HCT116 (cell line): ENCODE data around the gene TSC22D3. TPM values are rescaled to one million over a fixed set of nuclear protein-coding genes. Genes with fewer than 3 reads are reported as not detected.

Source experiments
- ATAC-seq: fragments of 200-7000 bp; cut with Tn5 transposase; 2 replicates; pipeline ENCODE4 v1.9.1; 2020; ENCODE audit warnings: mild to moderate bottlenecking, moderate library complexity
- BruUV-seq: library from RNA; stranded (reverse); fragments of 400-500 nt; replicated peaks from 2 replicates; lab custom pipeline; 2021; lab: Mats Ljungman, UMichigan
- CTCF ChIA-PET: fragments of 300-600 bp; sonication (Branson Sonifier 250); formaldehyde crosslinking; loops from one replicate; lab custom pipeline; 2021; ENCODE audit warnings: antibody characterized with exemption; lab: Charles Lee
- POLR2A ChIA-PET: fragments of 300-600, 350-600 bp; sonication (Branson Sonifier 250); formaldehyde crosslinking; loops from one replicate; lab custom pipeline; 2021; ENCODE audit warnings: antibody characterized with exemption; lab: Charles Lee
- RAD21 ChIA-PET, 2 experiments: fragments of 300-600 bp; sonication (Branson Sonifier 250); formaldehyde crosslinking; loops; one replicate each; lab custom pipeline; 2023; ENCODE audit warnings: low total read pairs in 2 of 2; ENCODE audit not compliant: uncharacterized antibody in 2 of 2, unreplicated experiment in 2 of 2, low non-redundant PET in 1 of 2; lab: Charles Lee
- DNase-seq: peaks from one replicate; pipeline ENCODE4 v3.0.0-alpha.2; 2010; ENCODE audit warnings: low read depth, low spot score
- H2AFZ ChIP-seq: fragments of 200-600 bp; shearing (Covaris generic), sonication (generic); 2 replicates; pipeline ENCODE4 v1.6.1; 2017; ENCODE audit warnings: low read depth, mixed run types, mixed read lengths, antibody characterized with exemption, low read length; ENCODE audit not compliant: poor library complexity, severe bottlenecking
- H3K27ac ChIP-seq: 2 replicates; pipeline ENCODE4 v1.5.1; 2012; ENCODE audit warnings: low read depth, low read length
- H3K27me3 ChIP-seq: fragments of 200-600 bp; sonication (generic); 2 replicates; pipeline ENCODE4 v1.6.1; 2016; ENCODE audit warnings: mixed run types, low read length, mixed read lengths; ENCODE audit not compliant: insufficient read depth
- H3K36me3 ChIP-seq, 2 experiments: fragments of 200-500 bp in 1 of 2; fragments of 200-600 bp in 1 of 2; sonication (Bioruptor generic) in 1 of 2; sonication (generic) in 1 of 2; 2 replicates each; pipeline versions ENCODE4 v1.5.1 to v1.6.1; 2014 to 2016; ENCODE audit warnings: low read length in 2 of 2, inconsistent platforms in 1 of 2, mixed read lengths in 1 of 2, mixed run types in 1 of 2; ENCODE audit not compliant: insufficient read depth in 2 of 2, control insufficient read depth in 1 of 2
- H3K4me1 ChIP-seq, 2 experiments: fragments of 200-600 bp in 1 of 2; sonication (generic) in 1 of 2; 2 replicates each; pipeline versions ENCODE4 v1.5.1 to v1.6.1; 2012 to 2017; ENCODE audit warnings: low read length in 2 of 2, inconsistent platforms in 1 of 2, mild to moderate bottlenecking in 1 of 2, mixed read lengths in 1 of 2, mixed run types in 1 of 2, moderate library complexity in 1 of 2; ENCODE audit not compliant: insufficient read depth in 2 of 2, control insufficient read depth in 1 of 2
- H3K4me2 ChIP-seq: fragments of 200-600 bp; sonication (generic); 2 replicates; pipeline ENCODE4 v1.6.1; 2017; ENCODE audit warnings: mixed run types, low read length, mixed read lengths
- H3K4me3 ChIP-seq, 2 experiments: fragments of 200-600 bp in 1 of 2; sonication (generic) in 1 of 2; replicated peaks in 1 of 2; 2 replicates each; pipeline ENCODE4 v1.5.1; 2011 to 2016; ENCODE audit warnings: low read length in 2 of 2, control low read depth in 1 of 2, low read depth in 1 of 2, mild to moderate bottlenecking in 1 of 2, mixed read lengths in 1 of 2, mixed run types in 1 of 2
- H3K79me2 ChIP-seq: fragments of 200-600 bp; sonication (generic); 2 replicates; pipeline ENCODE4 v1.6.1; 2017; ENCODE audit warnings: mild to moderate bottlenecking, mixed run types, low read length, moderate library complexity, mixed read lengths; ENCODE audit not compliant: insufficient read depth
- H3K9ac ChIP-seq: fragments of 200-600 bp; sonication (generic); 2 replicates; pipeline ENCODE4 v1.6.1; 2016; ENCODE audit warnings: low read length, mixed read lengths
- H3K9me2 ChIP-seq: fragments of 200-600 bp; sonication (generic), shearing (Covaris generic); 2 replicates; pipeline ENCODE4 v1.6.1; 2017; ENCODE audit warnings: mixed run types, mild to moderate bottlenecking, moderate library complexity; ENCODE audit not compliant: insufficient read depth
- H3K9me3 ChIP-seq, 2 experiments: fragments of 200-500 bp in 1 of 2; fragments of 200-600 bp in 1 of 2; sonication (Bioruptor generic) in 1 of 2; sonication (generic) in 1 of 2; 2 replicates each; pipeline ENCODE4 v1.6.1; 2014 to 2017; ENCODE audit warnings: low read length in 2 of 2, mixed read lengths in 2 of 2, inconsistent platforms in 1 of 2, low read depth in 1 of 2, mild to moderate bottlenecking in 1 of 2, mixed run types in 1 of 2, moderate library complexity in 1 of 2; ENCODE audit not compliant: control insufficient read depth in 1 of 2, insufficient read depth in 1 of 2
- H4K20me1 ChIP-seq: fragments of 200-600 bp; sonication (generic), shearing (Covaris generic); 2 replicates; pipeline ENCODE4 v1.6.1; 2017; ENCODE audit warnings: mixed run types, mild to moderate bottlenecking, moderate library complexity; ENCODE audit not compliant: insufficient read depth
- ELF1 ChIP-seq: IDR thresholded peaks from 2 replicates; pipeline ENCODE4 v1.6.1; 2012; ENCODE audit warnings: low read depth, borderline replicate concordance
- EZH2 ChIP-seq: fragments of 200-600 bp; sonication (generic); IDR thresholded peaks from 2 replicates; pipeline ENCODE4 v1.6.1; 2017; ENCODE audit warnings: antibody characterized with exemption, mixed run types
- FOSL1 ChIP-seq: IDR thresholded peaks from 2 replicates; pipeline ENCODE4 v1.6.1; 2012; ENCODE audit warnings: low read depth
- POLR2A ChIP-seq: IDR thresholded peaks from 2 replicates; pipeline ENCODE4 v1.7.0; 2011; ENCODE audit warnings: borderline replicate concordance; ENCODE audit not compliant: insufficient read depth, insufficient read length; ENCODE audit errors: extremely low read depth
- POLR2AphosphoS5 ChIP-seq: IDR thresholded peaks from 2 replicates; pipeline ENCODE4 v1.6.1; 2011; ENCODE audit warnings: mild to moderate bottlenecking, low read depth, low read length, moderate library complexity
- SIN3A ChIP-seq: IDR thresholded peaks from 2 replicates; pipeline ENCODE4 v1.6.1; 2012; ENCODE audit warnings: low read depth
- SP1 ChIP-seq: IDR thresholded peaks from 2 replicates; pipeline ENCODE4 v1.6.1; 2012; ENCODE audit warnings: low read depth
- YY1 ChIP-seq: IDR thresholded peaks from 2 replicates; pipeline ENCODE4 v1.6.1; 2011; ENCODE audit warnings: low read length, low read depth, moderate library complexity, mild to moderate bottlenecking; ENCODE audit not compliant: insufficient replicate concordance; ENCODE audit errors: extremely low read depth
- ZFX ChIP-seq: fragments of 450-650 bp; IDR thresholded peaks from 2 replicates; pipeline ENCODE4 v1.6.1; 2017
- ZNF274 ChIP-seq: fragments of 200-500 bp; sonication (Bioruptor generic); IDR thresholded peaks from 2 replicates; pipeline ENCODE4 v1.6.1; 2014; ENCODE audit warnings: mild to moderate bottlenecking, low read depth, low read length, inconsistent platforms
- intact Hi-C: fragments of 100-400 bp; cut with micrococcal nuclease; formaldehyde crosslinking; loops from 2 replicates; pipeline ENCODE4 v1.10.0; 2022
- total RNA-seq: library from RNA; stranded (reverse); gene quantifications from one replicate; pipeline ENCODE4 v1.2.1, GENCODE V29; 2021; ENCODE audit not compliant: unreplicated experiment
- TF ChIP-seq, protein P1 (sequence below): IDR thresholded peaks from 2 replicates; pipeline ENCODE4 v1.6.1; 2012; ENCODE audit warnings: low read depth
- TF ChIP-seq, protein P2 (sequence below): IDR thresholded peaks from 2 replicates; pipeline ENCODE4 v1.6.1; 2011; ENCODE audit warnings: mild to moderate bottlenecking, low read length, moderate library complexity; ENCODE audit not compliant: insufficient replicate concordance; ENCODE audit errors: extremely low read depth

Gene TSC22D3
- total RNA-seq, 1 experiment from 2014 or later: 24.6 TPM

DNA sequence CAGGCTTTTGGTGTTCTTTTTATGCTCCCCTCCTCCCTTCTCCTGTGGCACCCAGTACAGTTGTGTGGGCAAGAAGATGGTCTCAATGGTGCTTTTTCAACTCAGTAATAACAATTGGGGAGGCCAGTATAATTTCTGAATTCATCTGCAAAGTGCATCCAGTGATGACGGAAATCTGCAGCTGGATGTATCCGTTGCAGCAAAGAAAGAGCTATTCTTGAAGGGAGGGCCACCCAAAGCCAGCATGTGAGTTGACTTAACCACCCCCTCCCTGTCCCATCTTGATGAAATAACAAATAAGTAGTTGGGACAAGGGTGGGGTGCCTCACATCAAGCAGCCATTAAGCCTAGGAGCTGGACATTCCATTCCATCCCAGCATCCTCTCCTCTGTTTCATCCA is 30.7 kb downstream of the TSC22D3 start (continued):
- TF ChIP-seq, protein P1, sequence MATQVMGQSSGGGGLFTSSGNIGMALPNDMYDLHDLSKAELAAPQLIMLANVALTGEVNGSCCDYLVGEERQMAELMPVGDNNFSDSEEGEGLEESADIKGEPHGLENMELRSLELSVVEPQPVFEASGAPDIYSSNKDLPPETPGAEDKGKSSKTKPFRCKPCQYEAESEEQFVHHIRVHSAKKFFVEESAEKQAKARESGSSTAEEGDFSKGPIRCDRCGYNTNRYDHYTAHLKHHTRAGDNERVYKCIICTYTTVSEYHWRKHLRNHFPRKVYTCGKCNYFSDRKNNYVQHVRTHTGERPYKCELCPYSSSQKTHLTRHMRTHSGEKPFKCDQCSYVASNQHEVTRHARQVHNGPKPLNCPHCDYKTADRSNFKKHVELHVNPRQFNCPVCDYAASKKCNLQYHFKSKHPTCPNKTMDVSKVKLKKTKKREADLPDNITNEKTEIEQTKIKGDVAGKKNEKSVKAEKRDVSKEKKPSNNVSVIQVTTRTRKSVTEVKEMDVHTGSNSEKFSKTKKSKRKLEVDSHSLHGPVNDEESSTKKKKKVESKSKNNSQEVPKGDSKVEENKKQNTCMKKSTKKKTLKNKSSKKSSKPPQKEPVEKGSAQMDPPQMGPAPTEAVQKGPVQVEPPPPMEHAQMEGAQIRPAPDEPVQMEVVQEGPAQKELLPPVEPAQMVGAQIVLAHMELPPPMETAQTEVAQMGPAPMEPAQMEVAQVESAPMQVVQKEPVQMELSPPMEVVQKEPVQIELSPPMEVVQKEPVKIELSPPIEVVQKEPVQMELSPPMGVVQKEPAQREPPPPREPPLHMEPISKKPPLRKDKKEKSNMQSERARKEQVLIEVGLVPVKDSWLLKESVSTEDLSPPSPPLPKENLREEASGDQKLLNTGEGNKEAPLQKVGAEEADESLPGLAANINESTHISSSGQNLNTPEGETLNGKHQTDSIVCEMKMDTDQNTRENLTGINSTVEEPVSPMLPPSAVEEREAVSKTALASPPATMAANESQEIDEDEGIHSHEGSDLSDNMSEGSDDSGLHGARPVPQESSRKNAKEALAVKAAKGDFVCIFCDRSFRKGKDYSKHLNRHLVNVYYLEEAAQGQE: no peak

DNA sequence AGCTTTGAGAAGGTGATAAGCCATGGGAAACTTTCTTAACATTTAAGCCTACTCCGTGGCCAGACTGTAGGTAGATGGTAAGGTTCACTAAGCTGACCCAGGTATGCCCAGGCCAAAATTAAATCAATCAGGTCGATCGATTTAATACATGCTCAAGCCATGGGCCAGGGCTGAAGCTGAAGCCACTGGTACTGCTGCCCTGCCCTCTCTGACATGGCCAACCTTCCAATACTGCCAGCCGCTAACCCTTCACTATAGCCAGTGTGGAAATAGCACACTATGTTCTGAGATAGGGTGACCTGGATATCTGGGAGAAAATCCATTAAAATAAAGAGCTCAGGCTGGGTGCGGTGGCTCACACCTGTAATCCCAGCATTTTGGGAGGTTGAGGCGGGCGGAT is 31.6 kb downstream of the TSC22D3 start:
- Histone ChIP-seq H3K36me3 (no peaks in the 10 kb centered on the region), H3K9me2 (no peaks in the 10 kb centered on the region), H3K27me3 (no peaks in the 10 kb centered on the region), H3K9ac (no peak overlapping the region), H3K79me2 (no peaks in the 10 kb centered on the region), H3K4me3 (no peak overlapping the region), H2AFZ (no peak overlapping the region), H3K9me3 (no peaks in the 10 kb centered on the region), H3K4me2 (no peak overlapping the region), H4K20me1 (no peaks in the 10 kb centered on the region), H3K27ac (no peak overlapping the region), H3K4me1 (peaks cover 18 to 24% of the 10 kb centered on the region in 2 experiments)
- BruUV-seq: no TSS peak
- ChIA-PET RAD21 (no interaction called here), POLR2A (no interaction called here), CTCF (no interaction called here)
- ATAC-seq (no peak), DNase-seq (no peak)
- intact Hi-C loops: no loop called here
- no peak for TF ChIP-seq ZNF274
- no peak for TF ChIP-seq ZFX
- no peak for TF ChIP-seq POLR2A
- no peak for TF ChIP-seq SIN3A
- TF ChIP-seq FOSL1: no peak
- no peak for TF ChIP-seq YY1
- TF ChIP-seq POLR2AphosphoS5: no peak
- TF ChIP-seq, protein P1: no peak
- TF ChIP-seq ELF1: no peak
- TF ChIP-seq EZH2: no peak
- TF ChIP-seq SP1: no peak
- TF ChIP-seq, protein P2, sequence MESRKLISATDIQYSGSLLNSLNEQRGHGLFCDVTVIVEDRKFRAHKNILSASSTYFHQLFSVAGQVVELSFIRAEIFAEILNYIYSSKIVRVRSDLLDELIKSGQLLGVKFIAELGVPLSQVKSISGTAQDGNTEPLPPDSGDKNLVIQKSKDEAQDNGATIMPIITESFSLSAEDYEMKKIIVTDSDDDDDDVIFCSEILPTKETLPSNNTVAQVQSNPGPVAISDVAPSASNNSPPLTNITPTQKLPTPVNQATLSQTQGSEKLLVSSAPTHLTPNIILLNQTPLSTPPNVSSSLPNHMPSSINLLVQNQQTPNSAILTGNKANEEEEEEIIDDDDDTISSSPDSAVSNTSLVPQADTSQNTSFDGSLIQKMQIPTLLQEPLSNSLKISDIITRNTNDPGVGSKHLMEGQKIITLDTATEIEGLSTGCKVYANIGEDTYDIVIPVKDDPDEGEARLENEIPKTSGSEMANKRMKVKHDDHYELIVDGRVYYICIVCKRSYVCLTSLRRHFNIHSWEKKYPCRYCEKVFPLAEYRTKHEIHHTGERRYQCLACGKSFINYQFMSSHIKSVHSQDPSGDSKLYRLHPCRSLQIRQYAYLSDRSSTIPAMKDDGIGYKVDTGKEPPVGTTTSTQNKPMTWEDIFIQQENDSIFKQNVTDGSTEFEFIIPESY: no peak
- TF ChIP-seq, all 23 proteins: peak for 0
